CD14-positive monocyte (primary cell): Measurements from ENCODE around the gene PHF3. TPM values are rescaled to one million over a fixed set of nuclear protein-coding genes. Genes with fewer than 3 reads are reported as not detected.

Experiments
- DNase-seq, 3 donors: peaks; one replicate each; pipeline ENCODE4 v3.0.0-alpha.2; 2011 to 2022
- H2AFZ ChIP-seq: 2 replicates; pipeline ENCODE4 v1.6.0; 2012; ENCODE audit warnings: mild to moderate bottlenecking, low read depth, low read length, inconsistent platforms; ENCODE audit not compliant: insufficient read depth, poor library complexity, severe bottlenecking
- H3K27ac ChIP-seq, 2 donors: 1 replicate in 1 of 2; 2 replicates in 1 of 2; pipeline ENCODE4 v1.5.1; 2012 to 2013; ENCODE audit warnings: low read length in 2 of 2, control low read depth in 1 of 2, inconsistent platforms in 1 of 2, low read depth in 1 of 2, mild to moderate bottlenecking in 1 of 2
- H3K27me3 ChIP-seq, 2 donors: one replicate each; pipeline versions ENCODE4 v1.6.0 to v1.6.1; 2011 to 2013; ENCODE audit warnings: low read length in 2 of 2; ENCODE audit not compliant: control insufficient read depth in 2 of 2, insufficient read depth in 2 of 2
- H3K36me3 ChIP-seq, 2 donors: replicated peaks in 1 of 2; 1 replicate in 1 of 2; 2 replicates in 1 of 2; pipeline versions ENCODE4 v1.5.1 to v1.6.1; 2012 to 2013; ENCODE audit warnings: low read length in 2 of 2, control low read depth in 1 of 2, inconsistent platforms in 1 of 2, mild to moderate bottlenecking in 1 of 2; ENCODE audit not compliant: insufficient read depth in 2 of 2, control insufficient read depth in 1 of 2
- H3K4me1 ChIP-seq, 2 donors: 1 replicate in 1 of 2; 2 replicates in 1 of 2; pipeline versions ENCODE4 v1.5.1 to v1.6.1; 2012 to 2013; ENCODE audit warnings: low read length in 2 of 2, control low read depth in 1 of 2, inconsistent platforms in 1 of 2, mild to moderate bottlenecking in 1 of 2, moderate library complexity in 1 of 2; ENCODE audit not compliant: insufficient read depth in 2 of 2, control insufficient read depth in 1 of 2
- H3K4me2 ChIP-seq: replicated peaks from 2 replicates; pipeline ENCODE3; 2012; ENCODE audit warnings: low read length, moderate library complexity, mild to moderate bottlenecking; ENCODE audit not compliant: poor library complexity, severe bottlenecking; ENCODE audit errors: extremely low read depth
- H3K4me3 ChIP-seq, 3 experiments: fragments of 200-600 bp in 1 of 3; sonication (generic) in 1 of 3; replicated peaks in 1 of 3; 1 replicate in 2 of 3; 2 replicates in 1 of 3; pipeline ENCODE4 v1.5.1; 2011 to 2013; ENCODE audit warnings: low read length in 3 of 3, mild to moderate bottlenecking in 3 of 3, control low read depth in 2 of 3, low read depth in 2 of 3, inconsistent platforms in 1 of 3, moderate library complexity in 1 of 3
- H3K79me2 ChIP-seq: 2 replicates; pipeline ENCODE4 v1.6.0; 2012; ENCODE audit warnings: mild to moderate bottlenecking, control low read depth, inconsistent platforms, low read length, moderate library complexity; ENCODE audit not compliant: insufficient read depth
- H3K9ac ChIP-seq: 2 replicates; pipeline ENCODE4 v1.6.0; 2017; ENCODE audit warnings: low read length, mild to moderate bottlenecking; ENCODE audit not compliant: insufficient read depth, poor library complexity, severe bottlenecking
- H3K9me3 ChIP-seq, 2 donors: replicated peaks in 1 of 2; 1 replicate in 1 of 2; 2 replicates in 1 of 2; pipeline versions ENCODE4 v1.5.1 to v1.6.1; 2012 to 2013; ENCODE audit warnings: low read length in 2 of 2, control low read depth in 1 of 2; ENCODE audit not compliant: control insufficient read depth in 1 of 2, insufficient read depth in 1 of 2
- H4K20me1 ChIP-seq: 2 replicates; pipeline ENCODE4 v1.6.0; 2012; ENCODE audit warnings: mild to moderate bottlenecking, low read length, control low read depth, moderate library complexity; ENCODE audit not compliant: insufficient read depth
- H3K27ac Mint-ChIP-seq, 7 donors: one replicate each; pipeline ENCODE4 v1.8.0; 2020; ENCODE audit warnings: mild to moderate bottlenecking in 7 of 7, mixed read lengths in 7 of 7, moderate library complexity in 6 of 7, inconsistent platforms in 2 of 7
- H3K27me3 Mint-ChIP-seq, 3 donors: one replicate each; pipeline ENCODE4 v1.8.0; 2021 to 2022; ENCODE audit warnings: low read depth in 3 of 3, mild to moderate bottlenecking in 3 of 3, mixed read lengths in 3 of 3, moderate library complexity in 3 of 3, inconsistent platforms in 1 of 3
- H3K36me3 Mint-ChIP-seq, 2 donors: one replicate each; pipeline ENCODE4 v1.8.0; 2020; ENCODE audit warnings: mixed read lengths in 2 of 2, inconsistent platforms in 1 of 2, mild to moderate bottlenecking in 1 of 2
- H3K4me1 Mint-ChIP-seq: one replicate; pipeline ENCODE4 v1.8.0; 2020; ENCODE audit warnings: mild to moderate bottlenecking, mixed read lengths
- H3K4me3 Mint-ChIP-seq, 2 donors: one replicate each; pipeline ENCODE4 v1.8.0; 2020; ENCODE audit warnings: mild to moderate bottlenecking in 2 of 2, mixed read lengths in 2 of 2, moderate library complexity in 1 of 2
- H3K9me3 Mint-ChIP-seq, 7 donors: one replicate each; pipeline ENCODE4 v1.8.0; 2020 to 2022; ENCODE audit warnings: mixed read lengths in 7 of 7, mild to moderate bottlenecking in 6 of 7, moderate library complexity in 6 of 7, inconsistent platforms in 2 of 7
- CTCF ChIP-seq: fragments of 200-600 bp; IDR thresholded peaks from one replicate; pipeline ENCODE4 v1.8.0; 2022; ENCODE audit warnings: antibody characterized with exemption, mild to moderate bottlenecking
- intact Hi-C, 2 donors: fragments of 100-400 bp; cut with micrococcal nuclease; formaldehyde crosslinking; loops; one replicate each; pipeline versions ENCODE4 v1.15.0 to v1.15.1; 2023
- polyA plus RNA-seq, 3 donors: library from polyadenylated mRNA; depleted of rRNA in 1 of 3; unstranded in 2 of 3; stranded (reverse) in 1 of 3; fragments of 300-500 nt in 2 of 3; fragments of >200 nt in 1 of 3; fragmentation: Illumina TruSeq in 2 of 3; gene quantifications; 1 replicate in 2 of 3; 2 replicates in 1 of 3; pipeline ENCODE4 v1.2.3, GENCODE V29; 2012 to 2021

Gene PHF3
- polyA plus RNA-seq, 3 donors, result 5.4 to 13.8 (median 13.0) TPM

GRCh38 chr6:63724721-63725120 is 89.1 kb downstream of the PHF3 start:
- H3K27me3 ChIP-seq, result no peaks in the 10 kb centered on the region
- H3K4me2 ChIP-seq, result no peak overlapping the region
- H3K27me3 Mint-ChIP-seq, result no peaks in the 10 kb centered on the region
- no peak overlapping the region for H3K9ac ChIP-seq
- no peak overlapping the region for H3K27ac Mint-ChIP-seq
- H3K36me3 ChIP-seq, result no peaks in the 10 kb centered on the region
- intact Hi-C loops, result no loop called here
- peaks cover 0 to 3% (median 0%) of the 10 kb centered on the region in 7 donors for H3K9me3 Mint-ChIP-seq
- no peak for TF ChIP-seq CTCF
- H3K4me1 ChIP-seq, result no peaks in the 10 kb centered on the region
- no peak overlapping the region for H3K4me3 ChIP-seq
- H2AFZ ChIP-seq, result no peak overlapping the region
- no peaks in the 10 kb centered on the region for H3K79me2 ChIP-seq
- no peak overlapping the region for H3K27ac ChIP-seq
- no peak for DNase-seq
- no peak overlapping the region for H3K4me3 Mint-ChIP-seq
- no peaks in the 10 kb centered on the region for H4K20me1 ChIP-seq
- H3K4me1 Mint-ChIP-seq, result no peaks in the 10 kb centered on the region
- no peaks in the 10 kb centered on the region for H3K9me3 ChIP-seq
- H3K36me3 Mint-ChIP-seq, result no peaks in the 10 kb centered on the region

DNA sequence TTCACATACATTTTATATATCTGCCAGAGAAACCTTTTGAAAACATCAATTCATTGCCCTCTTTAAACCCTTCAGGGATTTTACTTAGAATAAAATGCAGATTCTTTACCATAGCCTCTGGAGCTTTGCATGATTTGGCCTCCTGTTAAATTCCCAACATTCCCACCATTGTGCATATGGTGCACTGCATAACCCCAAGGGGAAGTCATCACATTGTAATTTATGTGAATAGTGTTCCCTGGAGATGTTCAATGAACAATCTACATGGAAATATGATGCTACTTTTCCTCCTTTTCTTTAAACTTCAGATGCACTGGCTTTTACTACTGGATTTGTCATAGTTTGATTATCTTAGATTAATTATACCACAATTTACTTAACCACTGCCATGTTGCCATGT is 94.7 kb downstream of the PHF3 start:
- Mint-ChIP-seq H3K27me3 (peaks cover 0 to 2% (median 0%) of the 10 kb centered on the region in 3 donors), H3K36me3 (no peaks in the 10 kb centered on the region), H3K9me3 (peaks cover 0 to 6% (median 1%) of the 10 kb centered on the region in 7 donors), H3K27ac (no peak overlapping the region), H3K4me3 (no peak overlapping the region), H3K4me1 (no peaks in the 10 kb centered on the region)
- DNase-seq, result no peak
- Histone ChIP-seq H3K4me3 (no peak overlapping the region), H3K27ac (no peak overlapping the region), H2AFZ (no peak overlapping the region), H3K4me2 (no peak overlapping the region), H3K9ac (no peak overlapping the region), H3K9me3 (no peaks in the 10 kb centered on the region), H3K4me1 (no peaks in the 10 kb centered on the region), H3K36me3 (no peaks in the 10 kb centered on the region), H4K20me1 (no peaks in the 10 kb centered on the region), H3K79me2 (no peaks in the 10 kb centered on the region), H3K27me3 (no peaks in the 10 kb centered on the region)
- TF ChIP-seq CTCF, result no peak
- intact Hi-C loops, result no loop called here
